Upper lobe of left lung (tissue), 6 donors: ENCODE measurements around the gene ASIC2. TPM values are rescaled to one million over a fixed set of nuclear protein-coding genes. Genes with fewer than 3 reads are reported as not detected.

Experiments
- ATAC-seq, 2 donors: fragments of 200-7000 bp; cut with Tn5 transposase; one replicate each; pipeline ENCODE4 v1.9.1; 2022; ENCODE audit warnings: mild to moderate bottlenecking in 2 of 2, moderate library complexity in 2 of 2; ENCODE audit not compliant: low FRiP score in 2 of 2
- DNase-seq, 2 donors: peaks; one replicate each; pipeline ENCODE4 v3.0.0-alpha.2; 2019 to 2020
- H3K27ac ChIP-seq, 4 donors: fragments of 200-600 bp; sonication (generic); one replicate each; pipeline ENCODE4 v1.5.1; 2016 to 2019
- H3K27me3 ChIP-seq, 4 donors: fragments of 200-600 bp; sonication (generic); one replicate each; pipeline ENCODE4 v1.5.1; 2017 to 2019
- H3K36me3 ChIP-seq, 4 donors: fragments of 200-600 bp; sonication (generic); one replicate each; pipeline ENCODE4 v1.5.1; 2016 to 2019
- H3K4me1 ChIP-seq, 4 donors: fragments of 200-600 bp; sonication (generic); one replicate each; pipeline ENCODE4 v1.5.1; 2018 to 2019
- H3K4me3 ChIP-seq, 4 donors: fragments of 200-600 bp; sonication (generic); one replicate each; pipeline ENCODE4 v1.5.1; 2017 to 2019; ENCODE audit warnings: mild to moderate bottlenecking in 2 of 4, moderate library complexity in 1 of 4
- H3K9me3 ChIP-seq, 4 donors: fragments of 200-600 bp; sonication (generic); one replicate each; pipeline ENCODE4 v1.5.1; 2018 to 2019
- CTCF ChIP-seq, 6 experiments: fragments of 450-650 bp in 4 of 6; fragments of 200-600 bp in 2 of 6; sonication (generic) in 2 of 6; IDR thresholded peaks; one replicate each; pipeline ENCODE4 v1.5.1; 2016 to 2019; ENCODE audit warnings: antibody characterized with exemption in 6 of 6
- EP300 ChIP-seq, 4 donors: sonication (generic); formaldehyde crosslinking; IDR thresholded peaks; one replicate each; pipeline ENCODE4 v1.5.1; 2017; ENCODE audit warnings: antibody characterized with exemption in 4 of 4, control low read depth in 2 of 4
- POLR2A ChIP-seq, 4 donors: fragments of 450-650 bp; IDR thresholded peaks; one replicate each; pipeline ENCODE4 v1.5.1; 2016 to 2017; ENCODE audit warnings: antibody characterized with exemption in 4 of 4, mild to moderate bottlenecking in 2 of 4
- POLR2AphosphoS5 ChIP-seq, 2 donors: sonication (generic); formaldehyde crosslinking; IDR thresholded peaks; one replicate each; pipeline ENCODE4 v1.5.1; 2017; ENCODE audit warnings: antibody characterized with exemption in 2 of 2
- WGBS, 2 donors: methylation state at CpG; one replicate each; pipeline ENCODE4 v1.1.5; 2017 to 2018; 5-methylcytosine and 5-hydroxymethylcytosine counted together
- total RNA-seq, 6 donors: library from RNA; depleted of rRNA in 4 of 6; stranded (reverse); fragments of >200 nt in 4 of 6; gene quantifications; one replicate each; pipeline versions ENCODE4 v1.1.0 to v1.2.1, GENCODE V29; 2016 to 2021
- donor health status: DM: no; HTN: no; CAD: no; lungs with moderate emphysema.
- donor health status: DM: no; HTN: yes; CAD: no; lungs with severe emphysema.

Gene ASIC2
- total RNA-seq, 6 donors from 2014 or later: 0.17 TPM; not detected in 5

- TF ChIP-seq POLR2A (IDR thresholded peaks at IDR 0.05) (no peak), POLR2AphosphoS5 (IDR thresholded peaks at IDR 0.05) (no peak), EP300 (IDR thresholded peaks at IDR 0.05) (no peak), CTCF (IDR thresholded peaks at IDR 0.05) (no peak)
- Histone ChIP-seq H3K27me3 (no peaks in the 10 kb centered on the region), H3K4me3 (no peak overlapping the region), H3K4me1 (no peaks in the 10 kb centered on the region), H3K27ac (no peak overlapping the region), H3K9me3 (peaks cover 0 to 7% (median 0%) of the 10 kb centered on the region in 4 donors), H3K36me3 (no peaks in the 10 kb centered on the region)
- DNase-seq (no peak), ATAC-seq (no peak)
Observed at GRCh38 chr17:33300241-33300640, 7.1 kb upstream of the ASIC2 start.

- DNase-seq (no peak), ATAC-seq (no peak)
- TF ChIP-seq POLR2A (IDR thresholded peaks at IDR 0.05) (no peak), EP300 (IDR thresholded peaks at IDR 0.05) (no peak), POLR2AphosphoS5 (IDR thresholded peaks at IDR 0.05) (no peak), CTCF (IDR thresholded peaks at IDR 0.05) (no peak)
- no peaks in the 10 kb centered on the region for H3K36me3 ChIP-seq
- WGBS, 2 donors: 81 to 91% methylated on average over 2 of the region's 2 CpGs
- no peak overlapping the region for H3K27ac ChIP-seq
- H3K4me1 ChIP-seq: no peaks in the 10 kb centered on the region
- no peak overlapping the region for H3K4me3 ChIP-seq
- H3K27me3 ChIP-seq: peaks cover 0 to 3% (median 0%) of the 10 kb centered on the region in 4 donors
- H3K9me3 ChIP-seq: peaks cover 0 to 7% (median 0%) of the 10 kb centered on the region in 4 donors
Observed at GRCh38 chr17:33299115-33299514, 6.0 kb upstream of the ASIC2 start.

- DNase-seq (no peak), ATAC-seq (no peak)
- Histone ChIP-seq H3K27ac (no peak overlapping the region), H3K9me3 (peaks cover 0 to 7% (median 0%) of the 10 kb centered on the region in 4 donors), H3K36me3 (no peaks in the 10 kb centered on the region), H3K27me3 (peaks cover 0 to 17% (median 6%) of the 10 kb centered on the region in 4 donors), H3K4me1 (peaks cover 6 to 9% (median 8%) of the 10 kb centered on the region in 4 donors), H3K4me3 (no peak overlapping the region)
- 74 to 76% methylated on average over 4 of the region's 4 CpGs for WGBS, 2 donors
- TF ChIP-seq CTCF (IDR thresholded peaks at IDR 0.05): no peak
- no peak for TF ChIP-seq POLR2A (IDR thresholded peaks at IDR 0.05)
- no peak for TF ChIP-seq POLR2AphosphoS5 (IDR thresholded peaks at IDR 0.05)
- no peak for TF ChIP-seq EP300 (IDR thresholded peaks at IDR 0.05)
Observed at GRCh38 chr17:33297643-33298042, 4.5 kb upstream of the ASIC2 start.

- peaks cover 0 to 39% (median 16%) of the 10 kb centered on the region in 4 donors for H3K27me3 ChIP-seq
- no peaks in the 10 kb centered on the region for H3K36me3 ChIP-seq
- no peak overlapping the region for H3K27ac ChIP-seq
- ATAC-seq: no peak
- peaks cover 0 to 7% (median 0%) of the 10 kb centered on the region in 4 donors for H3K9me3 ChIP-seq
- peaks cover 16 to 26% (median 21%) of the 10 kb centered on the region in 4 donors for H3K4me1 ChIP-seq
- no peak for DNase-seq
- WGBS, 2 donors: 0 to 31% methylated on average over 1 of the region's 1 CpG
- TF ChIP-seq EP300 (IDR thresholded peaks at IDR 0.05): no peak
- no peak for TF ChIP-seq POLR2A (IDR thresholded peaks at IDR 0.05)
- TF ChIP-seq POLR2AphosphoS5 (IDR thresholded peaks at IDR 0.05): no peak
- no peak overlapping the region for H3K4me3 ChIP-seq
Observed at GRCh38 chr17:33294994-33295393, 1.9 kb upstream of the ASIC2 start.

GRCh38 chr17:33292201-33292980, 704 bp downstream of the ASIC2 start:
- Histone ChIP-seq H3K27ac (no peak overlapping the region), H3K4me3 (peak overlapping the region; percentile 14 to 43 (median 28)), H3K36me3 (no peaks in the 10 kb centered on the region), H3K4me1 (peaks cover 16 to 26% (median 21%) of the 10 kb centered on the region in 4 donors), H3K27me3 (peaks cover 0 to 39% (median 16%) of the 10 kb centered on the region in 4 donors), H3K9me3 (no peaks in the 10 kb centered on the region)
- peak in 1 of 2 donors; percentile 34 for ATAC-seq
- peak in 1 of 2 donors; percentile 83 for DNase-seq
- WGBS, 2 donors: 0 to 2% methylated on average over 3 to 54 of the region's 72 CpGs
- TF ChIP-seq POLR2AphosphoS5 (IDR thresholded peaks at IDR 0.05) (no peak), POLR2A (IDR thresholded peaks at IDR 0.05) (no peak), EP300 (IDR thresholded peaks at IDR 0.05) (no peak), CTCF (IDR thresholded peaks at IDR 0.05) (no peak)
